K562 (cell line): Measurements from ENCODE around the gene CABP4. TPM values are rescaled to one million over a fixed set of nuclear protein-coding genes. Genes with fewer than 3 reads are reported as not detected.
A peak's percentile ranks its signal among the peaks of the same experiment; 100 is the strongest.

Source experiments
- ARID1B ChIP-seq: fragments of 450-650 bp; IDR thresholded peaks from 2 replicates; pipeline ENCODE4 v1.6.1; 2016; ENCODE audit warnings: antibody characterized with exemption, mild to moderate bottlenecking, inconsistent platforms
- DNMT1 ChIP-seq: fragments of 450-650 bp; IDR thresholded peaks from 2 replicates; pipeline ENCODE4 v1.6.1; 2016; ENCODE audit warnings: antibody characterized with exemption, mild to moderate bottlenecking
- ESRRA ChIP-seq: fragments of 450-650 bp; IDR thresholded peaks from 2 replicates; pipeline ENCODE4 v1.6.1; 2014; ENCODE audit warnings: low read depth, mild to moderate bottlenecking, moderate library complexity, borderline replicate concordance
- GTF2A2 ChIP-seq: IDR thresholded peaks from 2 replicates; pipeline ENCODE4 v1.6.1; 2016; ENCODE audit warnings: mild to moderate bottlenecking, missing genetic modification characterization, missing compliant biosample characterization
- KAT2B ChIP-seq: IDR thresholded peaks from one replicate; pipeline ENCODE4 v1.6.1; 2012; ENCODE audit warnings: low read depth, mild to moderate bottlenecking, control low read depth, inconsistent platforms, low read length, moderate library complexity
- MTF1 ChIP-seq: fragments of 250-450 bp; sonication (Bioruptor Pico); IDR thresholded peaks from 2 replicates; pipeline ENCODE4 v1.9.0; 2021; ENCODE audit warnings: moderate library complexity, mild to moderate bottlenecking, inconsistent platforms, borderline replicate concordance
- NR1H2 ChIP-seq: sonication (generic); formaldehyde crosslinking; IDR thresholded peaks from 2 replicates; pipeline ENCODE4 v1.4.0; 2020; ENCODE audit warnings: mild to moderate bottlenecking, missing genetic modification reagents
- PML ChIP-seq: IDR thresholded peaks from 2 replicates; pipeline ENCODE4 v1.6.1; 2012; ENCODE audit warnings: low read length, inconsistent platforms
- PTRF ChIP-seq: fragments of 450-650 bp; IDR thresholded peaks from 2 replicates; pipeline ENCODE4 v1.6.1; 2016; ENCODE audit warnings: mild to moderate bottlenecking, missing genetic modification characterization, missing compliant biosample characterization
- SRSF9 ChIP-seq: fragments of 200-400 bp; formaldehyde crosslinking; IDR thresholded peaks from 2 replicates; pipeline ENCODE4 v1.6.1; 2017; ENCODE audit warnings: low read depth, low read length, borderline replicate concordance
- TCF3 ChIP-seq: sonication (generic); formaldehyde crosslinking; IDR thresholded peaks from 2 replicates; pipeline ENCODE4 v1.4.0; 2020; ENCODE audit warnings: mild to moderate bottlenecking, missing genetic modification reagents
- TCFL5 ChIP-seq: fragments of 250-450 bp; sonication (Bioruptor Pico); conservative IDR thresholded peaks from 2 replicates; pipeline ENCODE4 v1.6.1; 2021; ENCODE audit warnings: mild to moderate bottlenecking, moderate library complexity, matching md5 sums
- ZNF133 ChIP-seq: fragments of 250-450 bp; sonication (Bioruptor Pico); IDR thresholded peaks from 2 replicates; pipeline ENCODE4 v1.4.0; 2020; ENCODE audit warnings: mild to moderate bottlenecking
- ZNF184 ChIP-seq: sonication (generic); formaldehyde crosslinking; IDR thresholded peaks from 2 replicates; pipeline ENCODE4 v1.5.0; 2020; ENCODE audit warnings: missing genetic modification reagents
- ZNF551 ChIP-seq: fragments of 250-450 bp; sonication (Bioruptor Pico); IDR thresholded peaks from 2 replicates; pipeline ENCODE4 v1.5.0; 2021; ENCODE audit warnings: mild to moderate bottlenecking, moderate library complexity
- ZNF707 ChIP-seq: fragments of 250-450 bp; sonication (Bioruptor Pico); conservative IDR thresholded peaks from 2 replicates; pipeline ENCODE4 v1.8.0; 2022; ENCODE audit warnings: inconsistent platforms, mild to moderate bottlenecking, moderate library complexity
- polyA plus RNA-seq, 8 experiments: library from polyadenylated mRNA; depleted of rRNA in 4 of 8; stranded (reverse) in 5 of 8; unstranded in 3 of 8; fragments of >200 nt; fragmentation: Nextera tagmentation in 2 of 8; fragmentation: Illumina TruSeq in 1 of 8; extraction: Ambion mirVana in 2 of 8; extraction: Trizol in 1 of 8; gene quantifications; 2 replicates each; pipeline versions ENCODE4 v1.2.1 to v1.2.3, GENCODE V29; 2011 to 2014; ENCODE audit warnings: inconsistent platforms in 1 of 8, missing spikeins in 1 of 8
- total RNA-seq, 7 experiments: library from RNA; depleted of rRNA in 6 of 7; stranded (reverse); fragments of >200 nt in 6 of 7; fragmentation: Illumina TruSeq in 2 of 7; extraction: Trizol in 2 of 7; gene quantifications; 2 replicates each; pipeline versions ENCODE4 v1.2.1 to v1.2.3, GENCODE V29; 2011 to 2021; ENCODE audit warnings: low replicate concordance in 1 of 7
- TF ChIP-seq, protein P1 (sequence below), 3 experiments: fragments of 200-800 bp in 1 of 3; fragments of 250-450 bp in 1 of 3; fragments of 450-650 bp in 1 of 3; sonication (Bioruptor Pico) in 1 of 3; sonication (Bioruptor generic) in 1 of 3; formaldehyde crosslinking in 1 of 3; IDR thresholded peaks; 2 replicates each; pipeline versions ENCODE4 v1.6.1 to v1.8.0; 2016 to 2022; ENCODE audit warnings: mild to moderate bottlenecking in 2 of 3, missing genetic modification characterization in 2 of 3, missing compliant biosample characterization in 1 of 3, moderate library complexity in 1 of 3
- TF ChIP-seq, protein P2 (sequence below): sonication (generic); formaldehyde crosslinking; IDR thresholded peaks from 2 replicates; pipeline ENCODE4 v1.8.0; 2022; ENCODE audit warnings: mild to moderate bottlenecking, missing genetic modification reagents
- TF ChIP-seq, protein P3 (sequence below): fragments of 250-450 bp; sonication (Bioruptor Pico); IDR thresholded peaks from 2 replicates; pipeline ENCODE4 v1.4.0; 2020; ENCODE audit warnings: mild to moderate bottlenecking, moderate library complexity
- TF ChIP-seq, protein P4 (sequence below): sonication (generic); formaldehyde crosslinking; IDR thresholded peaks from 2 replicates; pipeline ENCODE4 v1.8.1; 2023; ENCODE audit warnings: mild to moderate bottlenecking, missing genetic modification reagents, moderate library complexity

CABP4 gene
- total and polyA plus RNA-seq, 9 of the 15 experiments (the other 6 are each of a cell fraction or from before 2014, with no cell fraction given) = 0.11 TPM; not detected in 8

DNA sequence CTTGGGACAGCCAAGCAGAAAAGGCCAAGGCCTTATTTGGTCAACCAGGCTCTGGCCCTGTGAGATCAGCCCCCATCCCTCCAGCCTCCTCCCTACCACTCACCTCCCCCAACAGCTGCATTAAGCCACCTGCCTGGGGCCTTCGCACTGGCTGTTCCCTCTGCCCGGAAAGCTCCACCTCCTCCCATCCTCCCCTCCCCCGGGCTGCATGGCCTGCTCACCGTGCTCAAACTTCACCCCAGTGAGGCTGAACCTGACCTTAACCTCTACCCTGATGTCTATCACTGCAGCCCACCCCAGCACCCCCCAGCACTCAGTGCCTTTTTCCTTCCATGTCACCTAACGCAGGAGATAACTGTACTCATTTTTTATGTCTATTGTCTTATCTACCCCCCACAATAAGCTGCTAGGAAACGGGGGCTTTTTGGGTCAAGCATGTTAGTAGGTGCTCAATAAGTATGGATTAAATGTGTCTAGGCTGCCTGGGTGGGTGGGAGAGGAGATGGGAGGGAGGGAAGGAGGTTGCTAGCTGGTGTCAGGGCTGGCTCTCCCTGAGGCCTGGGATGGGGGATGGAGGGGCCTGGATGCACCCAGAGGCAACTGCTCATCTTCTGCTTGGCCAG, 18.6 kb upstream of the CABP4 start (continued):
- TF ChIP-seq, protein P1, sequence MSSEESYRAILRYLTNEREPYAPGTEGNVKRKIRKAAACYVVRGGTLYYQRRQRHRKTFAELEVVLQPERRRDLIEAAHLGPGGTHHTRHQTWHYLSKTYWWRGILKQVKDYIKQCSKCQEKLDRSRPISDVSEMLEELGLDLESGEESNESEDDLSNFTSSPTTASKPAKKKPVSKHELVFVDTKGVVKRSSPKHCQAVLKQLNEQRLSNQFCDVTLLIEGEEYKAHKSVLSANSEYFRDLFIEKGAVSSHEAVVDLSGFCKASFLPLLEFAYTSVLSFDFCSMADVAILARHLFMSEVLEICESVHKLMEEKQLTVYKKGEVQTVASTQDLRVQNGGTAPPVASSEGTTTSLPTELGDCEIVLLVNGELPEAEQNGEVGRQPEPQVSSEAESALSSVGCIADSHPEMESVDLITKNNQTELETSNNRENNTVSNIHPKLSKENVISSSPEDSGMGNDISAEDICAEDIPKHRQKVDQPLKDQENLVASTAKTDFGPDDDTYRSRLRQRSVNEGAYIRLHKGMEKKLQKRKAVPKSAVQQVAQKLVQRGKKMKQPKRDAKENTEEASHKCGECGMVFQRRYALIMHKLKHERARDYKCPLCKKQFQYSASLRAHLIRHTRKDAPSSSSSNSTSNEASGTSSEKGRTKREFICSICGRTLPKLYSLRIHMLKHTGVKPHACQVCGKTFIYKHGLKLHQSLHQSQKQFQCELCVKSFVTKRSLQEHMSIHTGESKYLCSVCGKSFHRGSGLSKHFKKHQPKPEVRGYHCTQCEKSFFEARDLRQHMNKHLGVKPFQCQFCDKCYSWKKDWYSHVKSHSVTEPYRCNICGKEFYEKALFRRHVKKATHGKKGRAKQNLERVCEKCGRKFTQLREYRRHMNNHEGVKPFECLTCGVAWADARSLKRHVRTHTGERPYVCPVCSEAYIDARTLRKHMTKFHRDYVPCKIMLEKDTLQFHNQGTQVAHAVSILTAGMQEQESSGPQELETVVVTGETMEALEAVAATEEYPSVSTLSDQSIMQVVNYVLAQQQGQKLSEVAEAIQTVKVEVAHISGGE (CRISPR knock-in tag; IDR thresholded peaks at IDR 0.05) = no peak
- TF ChIP-seq MTF1 (no peak), ZNF133 (CRISPR knock-in tag) (no peak), ZNF184 (CRISPR knock-in tag) (no peak), ZNF707 (CRISPR knock-in tag) (no peak), NR1H2 (no peak), DNMT1 (no peak), SRSF9 (no peak), PTRF (tag) (no peak), ARID1B (peak; percentile 63), TCFL5 (CRISPR knock-in tag) (no peak), GTF2A2 (tag) (no peak), PML (no peak), ESRRA (peak; percentile 33; the same call in 1 of the 2 replicates), TCF3 (CRISPR knock-in tag) (peak; percentile 25; the same call in 1 of the 2 replicates), ZNF551 (CRISPR knock-in tag) (no peak), KAT2B (no peak)
- TF ChIP-seq, protein P2, sequence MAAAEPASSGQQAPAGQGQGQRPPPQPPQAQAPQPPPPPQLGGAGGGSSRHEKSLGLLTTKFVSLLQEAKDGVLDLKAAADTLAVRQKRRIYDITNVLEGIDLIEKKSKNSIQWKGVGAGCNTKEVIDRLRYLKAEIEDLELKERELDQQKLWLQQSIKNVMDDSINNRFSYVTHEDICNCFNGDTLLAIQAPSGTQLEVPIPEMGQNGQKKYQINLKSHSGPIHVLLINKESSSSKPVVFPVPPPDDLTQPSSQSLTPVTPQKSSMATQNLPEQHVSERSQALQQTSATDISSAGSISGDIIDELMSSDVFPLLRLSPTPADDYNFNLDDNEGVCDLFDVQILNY (CRISPR knock-in tag) = no peak
- TF ChIP-seq, protein P3, sequence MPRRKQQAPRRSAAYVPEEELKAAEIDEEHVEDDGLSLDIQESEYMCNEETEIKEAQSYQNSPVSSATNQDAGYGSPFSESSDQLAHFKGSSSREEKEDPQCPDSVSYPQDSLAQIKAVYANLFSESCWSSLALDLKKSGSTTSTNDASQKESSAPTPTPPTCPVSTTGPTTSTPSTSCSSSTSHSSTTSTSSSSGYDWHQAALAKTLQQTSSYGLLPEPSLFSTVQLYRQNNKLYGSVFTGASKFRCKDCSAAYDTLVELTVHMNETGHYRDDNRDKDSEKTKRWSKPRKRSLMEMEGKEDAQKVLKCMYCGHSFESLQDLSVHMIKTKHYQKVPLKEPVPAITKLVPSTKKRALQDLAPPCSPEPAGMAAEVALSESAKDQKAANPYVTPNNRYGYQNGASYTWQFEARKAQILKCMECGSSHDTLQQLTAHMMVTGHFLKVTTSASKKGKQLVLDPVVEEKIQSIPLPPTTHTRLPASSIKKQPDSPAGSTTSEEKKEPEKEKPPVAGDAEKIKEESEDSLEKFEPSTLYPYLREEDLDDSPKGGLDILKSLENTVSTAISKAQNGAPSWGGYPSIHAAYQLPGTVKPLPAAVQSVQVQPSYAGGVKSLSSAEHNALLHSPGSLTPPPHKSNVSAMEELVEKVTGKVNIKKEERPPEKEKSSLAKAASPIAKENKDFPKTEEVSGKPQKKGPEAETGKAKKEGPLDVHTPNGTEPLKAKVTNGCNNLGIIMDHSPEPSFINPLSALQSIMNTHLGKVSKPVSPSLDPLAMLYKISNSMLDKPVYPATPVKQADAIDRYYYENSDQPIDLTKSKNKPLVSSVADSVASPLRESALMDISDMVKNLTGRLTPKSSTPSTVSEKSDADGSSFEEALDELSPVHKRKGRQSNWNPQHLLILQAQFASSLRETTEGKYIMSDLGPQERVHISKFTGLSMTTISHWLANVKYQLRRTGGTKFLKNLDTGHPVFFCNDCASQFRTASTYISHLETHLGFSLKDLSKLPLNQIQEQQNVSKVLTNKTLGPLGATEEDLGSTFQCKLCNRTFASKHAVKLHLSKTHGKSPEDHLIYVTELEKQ (CRISPR knock-in tag) = no peak
- TF ChIP-seq, protein P4, sequence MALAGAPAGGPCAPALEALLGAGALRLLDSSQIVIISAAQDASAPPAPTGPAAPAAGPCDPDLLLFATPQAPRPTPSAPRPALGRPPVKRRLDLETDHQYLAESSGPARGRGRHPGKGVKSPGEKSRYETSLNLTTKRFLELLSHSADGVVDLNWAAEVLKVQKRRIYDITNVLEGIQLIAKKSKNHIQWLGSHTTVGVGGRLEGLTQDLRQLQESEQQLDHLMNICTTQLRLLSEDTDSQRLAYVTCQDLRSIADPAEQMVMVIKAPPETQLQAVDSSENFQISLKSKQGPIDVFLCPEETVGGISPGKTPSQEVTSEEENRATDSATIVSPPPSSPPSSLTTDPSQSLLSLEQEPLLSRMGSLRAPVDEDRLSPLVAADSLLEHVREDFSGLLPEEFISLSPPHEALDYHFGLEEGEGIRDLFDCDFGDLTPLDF (CRISPR knock-in tag) = no peak
